22Rv1 (cell line): ENCODE data around the gene CGB8.
"Not testable (repeated sequence)": the region's sequence is repeated elsewhere in the genome, so short reads cannot be mapped to it uniquely, and the experiment has no call there.

Experiments
- H3K27ac ChIP-seq: fragments of 450-650 bp; 2 replicates; pipeline ENCODE4 v1.5.1; 2017
- CTCF ChIP-seq: fragments of 450-650 bp; IDR thresholded peaks from 2 replicates; pipeline ENCODE4 v1.5.1; 2017; ENCODE audit warnings: mild to moderate bottlenecking
- ZFX ChIP-seq: fragments of 450-650 bp; IDR thresholded peaks from 2 replicates; pipeline ENCODE4 v1.6.1; 2017; ENCODE audit warnings: antibody characterized with exemption, borderline replicate concordance

Gene CGB8

GRCh38 chr19:49056101-49056901 is 7.4 kb upstream of the CGB8 start:
- peak; percentile 36 for TF ChIP-seq CTCF
- no peak for TF ChIP-seq ZFX
- H3K27ac ChIP-seq = no peak overlapping the region

GRCh38 chr19:49050376-49051033 is 1.6 kb upstream of the CGB8 start:
- H3K27ac ChIP-seq = not testable (repeated sequence)

- H3K27ac ChIP-seq = not testable (repeated sequence)
These were observed 923 bp upstream of the CGB8 start for GRCh38 chr19:49049834-49050233.

- H3K27ac ChIP-seq = not testable (repeated sequence)
These were observed 5.4 kb downstream of the CGB8 start, which contains the start of gene CGB5 for GRCh38 chr19:49043548-49043947. CGB5 (plus strand) TSS chr19:49043848; CDS start chr19:49044210, 362 bp downstream.

- not testable (repeated sequence) for H3K27ac ChIP-seq
These were observed 6.2 kb downstream of the CGB8 start for GRCh38 chr19:49042666-49043065.

- TF ChIP-seq CTCF (no peak), ZFX (no peak)
- no peak overlapping the region for H3K27ac ChIP-seq
These were observed 6.7 kb downstream of the CGB8 start for GRCh38 chr19:49042177-49042576.

GRCh38 chr19:49039736-49040135 is 9.2 kb downstream of the CGB8 start:
- not testable (repeated sequence) for H3K27ac ChIP-seq

GRCh38 chr19:49038557-49039276 is 10.2 kb downstream of the CGB8 start:
- not testable (repeated sequence) for H3K27ac ChIP-seq

GRCh38 chr19:49038111-49038510 is 10.8 kb downstream of the CGB8 start:
- H3K27ac ChIP-seq = not testable (repeated sequence)

- peak; percentile 95 for TF ChIP-seq CTCF
- H3K27ac ChIP-seq = not testable (repeated sequence)
These were observed 12.1 kb downstream of the CGB8 start, which contains the start of gene CGB1 for GRCh38 chr19:49036815-49037214. CGB1 (minus strand) TSS chr19:49036895; CDS start chr19:49036711, 184 bp downstream.

- H3K27ac ChIP-seq = not testable (repeated sequence)
- peak; percentile 97 for TF ChIP-seq CTCF
These were observed 17.1 kb downstream of the CGB8 start, which contains the start of gene CGB2 for GRCh38 chr19:49031642-49032301. CGB2 (plus strand) TSS chr19:49031890; CDS start chr19:49032096, 206 bp downstream.

- not testable (repeated sequence) for H3K27ac ChIP-seq
These were observed 18.6 kb downstream of the CGB8 start for GRCh38 chr19:49030323-49030722.

GRCh38 chr19:49029749-49030148 is 19.2 kb downstream of the CGB8 start:
- not testable (repeated sequence) for H3K27ac ChIP-seq

- H3K27ac ChIP-seq = not testable (repeated sequence)
These were observed 20.2 kb downstream of the CGB8 start for GRCh38 chr19:49028686-49029085.

- H3K27ac ChIP-seq = not testable (repeated sequence)
These were observed 23.3 kb downstream of the CGB8 start for GRCh38 chr19:49025599-49025998.
